IPS-15b (cell line): Measurements from ENCODE around the gene PADI6.

ENCODE experiments used
- H3K27me3 ChIP-seq: one replicate; pipeline ENCODE4 v1.6.1; 2013; ENCODE audit warnings: low read length; ENCODE audit not compliant: control insufficient read depth, insufficient read depth
- H3K36me3 ChIP-seq: one replicate; pipeline ENCODE4 v1.6.1; 2013; ENCODE audit warnings: low read length; ENCODE audit not compliant: control insufficient read depth, insufficient read depth
- H3K4me1 ChIP-seq: one replicate; pipeline ENCODE4 v1.6.1; 2013; ENCODE audit warnings: mild to moderate bottlenecking, low read length; ENCODE audit not compliant: control insufficient read depth, insufficient read depth
- H3K4me3 ChIP-seq: one replicate; pipeline ENCODE4 v1.5.1; 2013; ENCODE audit warnings: low read depth, low read length
- H3K9ac ChIP-seq: one replicate; pipeline ENCODE4 v1.6.1; 2013; ENCODE audit warnings: low read depth, mild to moderate bottlenecking, low read length
- H3K9me3 ChIP-seq: one replicate; pipeline ENCODE4 v1.6.1; 2013; ENCODE audit warnings: mild to moderate bottlenecking, low read length; ENCODE audit not compliant: control insufficient read depth, insufficient read depth

PADI6 gene

DNA sequence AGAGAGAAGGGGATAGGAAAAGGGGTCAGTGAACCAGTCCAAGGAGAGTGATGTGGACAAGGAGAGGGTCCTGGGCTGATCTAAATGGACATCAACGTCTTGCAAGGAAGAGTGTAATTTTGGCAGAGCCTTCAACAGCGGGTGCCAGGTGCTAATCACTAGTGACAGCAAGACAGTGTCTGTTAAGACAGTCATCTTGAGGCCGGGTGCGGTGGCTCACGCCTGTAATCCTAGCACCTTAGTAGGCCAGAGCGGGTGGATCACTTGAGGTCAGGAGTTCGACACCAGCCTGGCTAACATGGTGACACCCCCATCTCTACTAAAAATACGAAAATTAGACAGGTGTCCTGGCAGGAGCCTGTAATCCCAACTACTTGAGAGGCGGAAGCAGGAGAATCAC lies 12.2 kb upstream of the PADI6 start:
- no peak overlapping the region for H3K4me3 ChIP-seq

DNA sequence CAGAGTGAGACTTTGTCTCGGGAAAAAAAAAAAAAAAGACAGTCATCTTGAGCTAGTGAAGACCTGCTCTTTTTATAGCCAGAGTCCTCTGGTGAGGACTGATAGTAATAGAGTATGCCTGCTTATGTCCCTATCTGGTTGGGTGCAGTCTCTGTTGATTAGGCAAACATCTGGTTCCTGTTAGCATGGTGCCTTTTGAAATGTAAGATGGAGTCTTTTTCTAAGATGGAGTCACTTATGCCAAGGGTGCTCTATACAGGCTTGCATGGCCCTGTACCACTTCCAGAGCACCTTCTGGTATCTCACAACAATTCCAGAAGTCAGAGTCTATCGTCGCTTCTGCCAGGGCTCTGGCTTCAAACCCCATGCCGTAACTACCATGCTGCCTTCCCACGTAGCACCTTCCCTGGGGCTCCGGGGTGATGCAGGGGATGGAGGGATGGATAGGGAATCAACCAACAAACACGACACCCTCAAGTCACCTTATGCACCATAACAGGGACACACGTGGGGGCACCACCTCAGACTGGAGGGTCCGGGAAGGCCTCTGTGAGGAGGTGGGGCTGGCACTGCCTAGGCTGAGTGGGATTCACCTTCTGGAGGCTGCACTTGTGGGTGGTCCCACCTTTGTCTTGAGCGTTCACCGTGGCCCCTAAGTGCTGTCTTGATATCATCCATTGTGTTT lies 11.6 kb upstream of the PADI6 start:
- no peaks in the 10 kb centered on the region for H3K36me3 ChIP-seq
- no peaks in the 10 kb centered on the region for H3K9me3 ChIP-seq
- no peaks in the 10 kb centered on the region for H3K27me3 ChIP-seq
- no peak overlapping the region for H3K9ac ChIP-seq
- no peak overlapping the region for H3K4me3 ChIP-seq
- no peaks in the 10 kb centered on the region for H3K4me1 ChIP-seq

More for the DNA sequence above, 12.2 kb upstream of the PADI6 start:
- Histone ChIP-seq H3K27me3 (no peaks in the 10 kb centered on the region), H3K36me3 (no peaks in the 10 kb centered on the region), H3K9ac (no peak overlapping the region), H3K9me3 (no peaks in the 10 kb centered on the region), H3K4me1 (no peaks in the 10 kb centered on the region)

- no peaks in the 10 kb centered on the region for H3K36me3 ChIP-seq
Observed at GRCh38 chr1:17361687-17362086, 10.3 kb upstream of the PADI6 start.

GRCh38 chr1:17363351-17363750 lies 8.6 kb upstream of the PADI6 start:
- Histone ChIP-seq H3K4me1 (no peaks in the 10 kb centered on the region), H3K4me3 (no peak overlapping the region), H3K9me3 (no peaks in the 10 kb centered on the region), H3K9ac (no peak overlapping the region), H3K27me3 (no peaks in the 10 kb centered on the region), H3K36me3 (no peaks in the 10 kb centered on the region)

More at GRCh38 chr1:17361687-17362086, 10.3 kb upstream of the PADI6 start:
- Histone ChIP-seq H3K9ac (no peak overlapping the region), H3K9me3 (no peaks in the 10 kb centered on the region), H3K27me3 (no peaks in the 10 kb centered on the region), H3K4me1 (no peaks in the 10 kb centered on the region), H3K4me3 (no peak overlapping the region)

DNA sequence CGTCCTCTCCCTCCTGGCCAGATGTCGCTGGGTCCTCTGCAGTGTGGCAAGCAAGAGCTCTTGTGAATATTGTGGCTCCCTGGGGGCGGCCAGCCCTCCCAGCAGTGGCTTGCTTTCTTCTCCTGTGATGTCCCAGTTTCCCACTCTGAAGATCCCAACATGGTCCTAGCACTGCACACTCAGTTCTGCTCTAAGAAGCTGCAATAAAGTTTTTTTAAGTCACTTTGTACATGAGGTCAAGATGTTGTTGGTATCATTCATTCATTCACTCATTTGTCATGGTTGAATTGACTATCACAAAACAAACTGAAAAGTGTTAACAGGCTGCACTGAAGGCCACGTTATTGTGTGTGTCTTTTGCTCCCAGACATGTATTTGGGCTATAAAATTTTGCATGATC lies 8.2 kb upstream of the PADI6 start:
- Histone ChIP-seq H3K9me3 (no peaks in the 10 kb centered on the region), H3K4me3 (no peak overlapping the region), H3K27me3 (no peaks in the 10 kb centered on the region), H3K4me1 (no peaks in the 10 kb centered on the region), H3K36me3 (no peaks in the 10 kb centered on the region), H3K9ac (no peak overlapping the region)

DNA sequence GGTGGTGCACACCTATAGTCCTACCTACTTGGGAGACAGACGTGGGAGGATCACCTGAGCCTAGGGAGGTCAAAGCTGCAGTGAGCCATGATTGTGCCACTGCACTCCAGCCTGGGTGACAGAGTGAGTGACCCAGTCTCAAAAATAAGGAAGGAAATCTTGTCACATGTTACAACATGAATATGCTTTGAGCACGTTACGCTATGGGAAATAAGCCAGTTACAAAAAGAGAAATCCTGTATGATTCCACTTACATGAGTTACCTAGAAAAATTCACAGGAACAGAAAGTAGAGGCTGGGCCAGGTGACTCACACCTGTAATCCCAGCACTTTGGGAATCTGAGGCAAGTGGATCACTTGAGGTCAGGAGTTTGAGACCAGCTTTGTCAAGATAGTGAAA lies 6.7 kb upstream of the PADI6 start:
- no peaks in the 10 kb centered on the region for H3K4me1 ChIP-seq
- no peaks in the 10 kb centered on the region for H3K9me3 ChIP-seq
- no peaks in the 10 kb centered on the region for H3K27me3 ChIP-seq
- H3K36me3 ChIP-seq = no peaks in the 10 kb centered on the region
- no peak overlapping the region for H3K9ac ChIP-seq
- H3K4me3 ChIP-seq = no peak overlapping the region

DNA sequence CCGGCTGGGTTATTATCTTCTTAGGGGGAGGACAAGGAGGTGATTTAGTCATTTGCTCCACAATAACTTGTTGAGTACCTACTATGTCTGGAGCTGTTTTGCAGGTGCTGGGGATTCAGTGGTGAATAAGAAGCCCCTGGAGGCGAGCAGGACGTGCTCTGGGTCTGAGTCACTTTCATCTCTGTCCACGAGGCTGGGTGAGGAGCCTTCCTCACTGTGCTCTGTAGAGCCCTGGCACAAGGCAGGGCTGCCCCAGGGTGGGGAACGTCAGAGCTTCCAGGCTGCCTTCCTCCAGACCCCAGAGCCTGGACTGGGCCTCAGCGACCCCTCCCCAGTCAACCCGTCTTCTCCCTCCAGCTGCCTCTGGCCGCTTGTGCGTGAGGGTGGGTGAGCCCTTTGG lies 2.5 kb upstream of the PADI6 start:
- Histone ChIP-seq H3K27me3 (no peaks in the 10 kb centered on the region), H3K9me3 (no peaks in the 10 kb centered on the region), H3K36me3 (no peaks in the 10 kb centered on the region), H3K9ac (no peak overlapping the region), H3K4me3 (no peak overlapping the region), H3K4me1 (peaks cover 7% of the 10 kb centered on the region)

- no peaks in the 10 kb centered on the region for H3K27me3 ChIP-seq
- H3K9me3 ChIP-seq = no peaks in the 10 kb centered on the region
- no peak overlapping the region for H3K9ac ChIP-seq
- no peaks in the 10 kb centered on the region for H3K36me3 ChIP-seq
- H3K4me3 ChIP-seq = no peak overlapping the region
- H3K4me1 ChIP-seq = peaks cover 9% of the 10 kb centered on the region
Observed at GRCh38 chr1:17370618-17371017, 1.4 kb upstream of the PADI6 start.

GRCh38 chr1:17372955-17373354 lies 959 bp downstream of the PADI6 start:
- Histone ChIP-seq H3K27me3 (no peaks in the 10 kb centered on the region), H3K36me3 (no peaks in the 10 kb centered on the region), H3K4me3 (no peak overlapping the region), H3K4me1 (peaks cover 9% of the 10 kb centered on the region), H3K9ac (no peak overlapping the region), H3K9me3 (no peaks in the 10 kb centered on the region)

GRCh38 chr1:17375651-17376050 lies 3.7 kb downstream of the PADI6 start:
- Histone ChIP-seq H3K36me3 (no peaks in the 10 kb centered on the region), H3K4me3 (no peak overlapping the region), H3K9ac (no peak overlapping the region), H3K4me1 (peaks cover 9% of the 10 kb centered on the region), H3K9me3 (no peaks in the 10 kb centered on the region), H3K27me3 (no peaks in the 10 kb centered on the region)

- Histone ChIP-seq H3K9ac (no peak overlapping the region), H3K36me3 (no peaks in the 10 kb centered on the region), H3K4me3 (no peak overlapping the region), H3K27me3 (no peaks in the 10 kb centered on the region), H3K4me1 (peaks cover 3% of the 10 kb centered on the region), H3K9me3 (no peaks in the 10 kb centered on the region)
Observed at GRCh38 chr1:17377325-17377953, 5.4 kb downstream of the PADI6 start.

DNA sequence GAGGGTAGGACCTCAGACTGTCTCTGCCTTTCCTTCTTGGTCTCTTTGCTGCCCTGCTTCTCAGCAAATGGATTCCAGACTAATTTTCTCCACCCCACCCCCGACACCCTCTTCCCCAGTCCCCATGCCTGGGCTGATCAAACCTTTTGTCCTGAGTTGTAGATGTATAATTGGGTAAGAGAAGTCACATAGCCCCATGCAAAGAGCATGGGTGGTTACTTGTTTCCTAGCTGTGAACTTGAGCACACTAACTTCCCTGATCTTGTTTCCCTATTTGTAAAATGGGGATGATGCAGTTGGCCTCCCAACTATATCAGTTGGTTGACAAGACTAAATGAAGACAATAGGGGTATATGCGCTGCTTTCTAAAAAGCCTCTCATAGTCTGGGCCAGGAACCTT lies 9.2 kb downstream of the PADI6 start:
- no peaks in the 10 kb centered on the region for H3K27me3 ChIP-seq
- no peaks in the 10 kb centered on the region for H3K9me3 ChIP-seq
- no peak overlapping the region for H3K9ac ChIP-seq
- no peak overlapping the region for H3K4me3 ChIP-seq
- H3K4me1 ChIP-seq = no peaks in the 10 kb centered on the region
- H3K36me3 ChIP-seq = no peaks in the 10 kb centered on the region
